Fibroblast of the conjunctiva (primary cell): ENCODE measurements around the gene MFAP5.
A peak's percentile ranks its signal among the peaks of the same experiment; 100 is the strongest.
"Not testable (repeated sequence)": the region's sequence is repeated elsewhere in the genome, so short reads cannot be mapped to it uniquely, and the experiment has no call there.

Source experiments
- DNase-seq: peaks from one replicate; pipeline ENCODE4 v3.0.0-alpha.2; 2010; ENCODE audit warnings: low read depth

The MFAP5 gene

DNA sequence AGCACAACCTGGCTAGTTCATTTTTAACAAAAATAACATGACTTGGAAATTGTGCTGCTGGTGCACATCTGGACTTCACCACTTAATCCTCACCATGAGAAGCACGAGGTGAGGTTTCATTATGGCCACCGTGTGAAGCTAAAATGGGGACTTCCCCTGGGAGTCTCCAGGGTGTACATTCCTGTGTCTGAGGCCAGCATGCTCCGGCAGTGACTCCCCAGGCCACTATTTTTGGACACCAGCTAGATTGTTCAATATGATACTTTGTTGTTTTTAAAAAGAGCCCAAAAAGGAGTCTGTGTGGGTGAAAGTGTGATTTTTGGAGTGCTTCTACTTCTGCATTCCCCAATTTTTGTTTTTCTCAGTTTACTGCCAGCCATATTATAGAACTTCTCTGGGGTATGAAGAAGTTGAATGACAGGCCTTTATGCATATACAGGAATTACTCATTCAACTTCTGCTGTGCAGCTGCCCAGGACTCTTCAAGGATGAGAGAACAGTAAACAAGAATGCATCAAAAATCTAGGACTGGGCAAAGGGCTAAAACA, 33.1 kb downstream of the MFAP5 start:
- DNase-seq = no peak

GRCh38 chr12:8628731-8629130, 33.9 kb downstream of the MFAP5 start:
- DNase-seq = no peak

DNA sequence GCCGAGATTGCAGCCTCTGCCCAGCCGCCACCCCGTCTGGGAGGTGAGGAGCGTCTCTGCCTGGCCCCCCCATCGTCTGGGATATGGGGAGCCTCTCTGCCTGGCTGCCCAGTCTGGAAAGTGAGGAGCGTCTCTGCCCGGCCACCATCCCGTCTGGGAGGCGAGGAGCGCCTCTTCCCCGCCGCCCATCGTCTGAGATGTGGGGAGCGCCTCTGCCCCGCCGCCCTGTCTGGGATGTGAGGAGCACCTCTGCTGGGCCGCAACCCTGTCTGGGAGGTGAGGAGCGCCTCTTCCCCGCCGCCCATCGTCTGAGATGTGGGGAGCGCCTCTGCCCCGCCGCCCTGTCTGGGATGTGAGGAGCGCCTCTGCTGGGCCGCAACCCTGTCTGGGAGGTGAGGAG, 37.9 kb downstream of the MFAP5 start:
- DNase-seq = not testable (repeated sequence)

DNA sequence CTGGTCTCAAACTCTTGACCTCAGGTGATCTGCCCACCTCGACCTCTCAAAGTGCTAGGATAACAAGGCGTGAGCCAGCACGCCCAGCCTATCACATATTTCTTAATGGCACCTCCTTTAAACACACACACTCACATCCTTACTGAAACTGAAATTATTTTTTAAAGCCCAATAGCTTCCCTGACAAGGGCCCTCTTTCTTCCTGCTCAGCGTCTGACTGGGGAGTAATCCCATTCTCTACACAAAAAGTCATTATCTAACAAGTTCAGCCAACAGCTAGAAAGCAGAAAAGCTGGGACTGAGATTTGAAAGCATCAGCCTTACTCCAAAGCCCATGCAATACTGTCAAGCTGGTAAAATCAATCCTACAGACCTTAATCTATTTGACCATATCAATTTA, 40.0 kb downstream of the MFAP5 start:
- no peak for DNase-seq

DNA sequence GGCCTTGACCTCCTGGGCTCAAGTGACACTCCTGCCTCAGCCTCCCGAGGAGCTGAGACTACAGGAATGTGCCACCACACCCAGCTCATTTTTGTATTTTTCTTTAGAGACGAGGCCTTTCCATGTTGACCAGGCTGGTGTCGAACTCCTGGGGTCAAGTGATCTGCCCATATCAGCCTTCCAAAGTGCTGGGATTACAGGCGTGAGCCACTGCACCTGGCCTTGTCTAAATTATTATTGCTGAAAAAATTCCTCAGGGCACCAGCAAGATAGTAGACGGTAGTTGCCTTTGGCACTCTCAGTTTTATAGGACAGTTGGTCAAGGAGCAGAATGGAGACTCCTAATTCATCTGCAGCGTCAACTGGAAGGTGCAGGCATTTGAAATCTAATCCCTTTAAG, 47.4 kb downstream of the MFAP5 start:
- no peak for DNase-seq

- not testable (repeated sequence) for DNase-seq
These were observed 48.7 kb downstream of the MFAP5 start for GRCh38 chr12:8613881-8614280.

GRCh38 chr12:8612629-8613028, 50.0 kb downstream of the MFAP5 start, which contains the start of gene AICDA:
Gene AICDA (minus strand): TSS chr12:8612859. CDS start chr12:8612767, 92 bp downstream.
- DNase-seq = no peak

DNA sequence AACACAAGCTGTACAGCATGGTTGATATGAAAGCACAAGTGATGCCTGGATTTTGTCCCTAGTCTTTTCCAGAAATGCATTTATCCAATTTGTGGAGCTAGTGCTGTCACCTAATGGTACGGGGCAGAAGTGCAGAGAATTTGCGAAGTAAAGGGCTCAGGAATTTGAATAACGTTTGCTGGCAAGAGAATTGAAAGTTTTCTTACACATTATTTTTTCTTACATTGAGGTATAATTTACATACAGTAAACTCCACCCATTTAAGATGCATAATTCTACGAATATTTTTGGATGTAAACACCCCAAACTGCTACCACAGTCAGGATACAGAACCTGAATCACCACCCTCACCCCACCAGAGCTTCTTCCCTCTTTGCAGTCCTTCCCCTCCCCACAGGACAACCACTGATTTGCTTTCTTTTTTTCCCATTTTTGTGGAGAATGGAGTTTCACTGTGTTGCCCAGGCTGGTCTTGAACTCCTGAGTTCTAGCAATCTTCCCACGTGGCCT, 53.5 kb downstream of the MFAP5 start:
- DNase-seq = peak; percentile 33

DNA sequence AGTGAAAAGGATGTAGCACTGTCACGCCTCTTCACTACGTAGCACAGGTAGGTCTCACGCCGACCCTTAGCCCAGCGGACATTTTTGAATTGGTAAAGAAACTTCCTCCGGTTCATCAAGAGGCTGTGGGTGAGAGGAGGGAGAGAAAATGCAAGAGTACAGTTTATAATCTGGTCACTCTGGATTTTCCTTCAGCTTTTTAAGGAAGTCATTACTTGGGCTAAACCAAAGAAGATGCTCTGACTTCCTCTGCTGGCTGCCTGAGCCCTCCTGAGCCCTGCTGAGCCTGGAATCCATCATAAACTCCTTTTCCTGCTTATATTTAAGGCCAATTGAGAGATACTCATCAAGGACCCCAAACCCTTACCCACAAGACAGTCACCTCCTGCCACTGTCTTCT, 55.7 kb downstream of the MFAP5 start:
- DNase-seq = no peak

DNA sequence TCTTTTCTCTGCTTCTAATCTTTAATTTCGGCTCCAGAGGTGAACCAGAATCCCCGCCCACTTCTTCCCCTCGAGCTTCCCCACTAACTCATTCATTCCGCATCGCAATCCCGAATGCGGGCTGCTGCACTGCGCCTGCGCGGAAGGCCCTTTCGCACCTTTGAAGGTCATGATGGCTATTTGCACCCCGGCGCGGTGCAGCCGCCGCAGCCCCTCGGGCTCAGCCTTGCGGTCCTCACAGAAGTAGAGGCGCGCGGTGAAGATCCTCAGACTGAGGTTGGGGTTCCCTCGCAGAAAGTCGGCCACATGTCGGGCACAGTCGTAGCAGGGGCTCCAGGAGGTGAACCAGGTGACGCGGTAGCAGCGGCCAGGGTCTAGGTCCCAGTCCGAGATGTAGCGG, 57.6 kb downstream of the MFAP5 start:
- no peak for DNase-seq

DNA sequence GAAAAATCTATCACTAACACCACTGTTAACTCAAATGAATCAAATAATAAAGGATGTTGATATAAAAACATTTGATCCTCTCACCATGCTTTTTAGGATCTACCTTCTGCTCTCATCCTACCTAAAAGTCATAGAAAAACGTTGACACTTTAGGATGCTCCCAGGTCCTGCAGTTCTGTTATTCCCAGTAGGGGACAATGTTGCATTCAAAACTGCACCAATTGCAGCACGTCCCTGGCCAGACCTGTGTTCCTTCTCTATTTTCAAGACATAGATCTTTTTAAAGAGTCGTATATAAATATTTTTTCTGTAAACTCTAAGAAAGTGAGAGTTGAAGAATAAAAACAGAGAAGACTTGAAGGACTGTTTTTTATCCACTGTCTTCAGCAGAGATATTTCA, 58.8 kb downstream of the MFAP5 start:
- no peak for DNase-seq

GRCh38 chr12:8603286-8603685, 59.3 kb downstream of the MFAP5 start:
- no peak for DNase-seq

- no peak for DNase-seq
These were observed 66.1 kb downstream of the MFAP5 start for GRCh38 chr12:8596561-8596960.
